GM10248 (cell line): ENCODE results near the gene CCDC8.

Experiments used
- CTCF ChIA-PET: fragments of 300-600 bp; sonication (Branson Sonifier 250); formaldehyde crosslinking; extraction: SDS; loops from one replicate; lab custom pipeline; 2021; ENCODE audit warnings: antibody characterized with exemption; lab: Yijun Ruan, JAX
- POLR2A ChIA-PET: fragments of 350-650 bp; sonication (Branson Sonifier 250); formaldehyde crosslinking; extraction: SDS; loops from one replicate; lab custom pipeline; 2020; ENCODE audit warnings: antibody characterized with exemption; lab: Yijun Ruan, JAX
- DNase-seq: peaks from one replicate; pipeline ENCODE4 v3.0.0; 2012; ENCODE audit errors: extremely low spot score
- CTCF ChIP-seq: IDR thresholded peaks from 2 replicates; pipeline ENCODE4 v1.5.1; 2012; ENCODE audit warnings: mild to moderate bottlenecking, low read depth; ENCODE audit errors: extremely low read depth, missing control alignments, control extremely low read depth

The CCDC8 gene

GRCh38 chr19:46388311-46389095 lies 24.9 kb downstream of the CCDC8 start:
- CTCF ChIA-PET, result interaction anchor here (1.0 kb wide), 1 partner anchor 20 kb away, joined by 3 read pairs; no protein-coding TSS in a partner anchor
- no peak for DNase-seq
- POLR2A ChIA-PET, result no interaction called here

GRCh38 chr19:46387713-46388130 lies 25.6 kb downstream of the CCDC8 start:
- TF ChIP-seq CTCF, result no peak
- no peak for DNase-seq
- ChIA-PET CTCF (interaction anchor here (1.0 to 2.4 kb wide), 3 partner anchors 7 to 100 kb away, joined by 3 to 13 read pairs (median 6); no protein-coding TSS in a partner anchor), POLR2A (no interaction called here)

More at GRCh38 chr19:46388311-46389095, 24.9 kb downstream of the CCDC8 start:
- TF ChIP-seq CTCF, result no peak

GRCh38 chr19:46386996-46387712 lies 26.2 kb downstream of the CCDC8 start:
- CTCF ChIA-PET, result interaction anchor here (0.8 to 2.4 kb wide), 6 partner anchors 8 to 100 kb away, joined by 3 to 13 read pairs (median 6); no protein-coding TSS in a partner anchor
- POLR2A ChIA-PET, result no interaction called here
- no peak for TF ChIP-seq CTCF
- no peak for DNase-seq

GRCh38 chr19:46386151-46386550 lies 27.2 kb downstream of the CCDC8 start:
- CTCF ChIA-PET, result interaction anchor here (0.8 to 2.4 kb wide), 8 partner anchors 8 to 152 kb away, joined by 3 to 13 read pairs (median 5); no protein-coding TSS in a partner anchor
- POLR2A ChIA-PET, result no interaction called here
- DNase-seq, result no peak
- TF ChIP-seq CTCF, result no peak

- DNase-seq, result no peak
- POLR2A ChIA-PET, result no interaction called here
- no peak for TF ChIP-seq CTCF
- CTCF ChIA-PET, result interaction anchor here (0.9 to 2.4 kb wide), 5 partner anchors 8 to 153 kb away, joined by 3 to 13 read pairs (median 7); no protein-coding TSS in a partner anchor
These were observed 27.7 kb downstream of the CCDC8 start for GRCh38 chr19:46385636-46386035.

GRCh38 chr19:46384396-46384795 lies 29.0 kb downstream of the CCDC8 start:
- CTCF ChIA-PET, result interaction anchor here (2.4 kb wide), 1 partner anchor 11 kb away, joined by 14 read pairs; no protein-coding TSS in a partner anchor
- no peak for DNase-seq
- POLR2A ChIA-PET, result no interaction called here
- no peak for TF ChIP-seq CTCF
